Lung microvascular endothelial cell (primary cell): ENCODE data around the gene PLPP2. TPM values are rescaled to one million over a fixed set of nuclear protein-coding genes. Genes with fewer than 3 reads are reported as not detected.

Experiments used
- DNase-seq, 2 donors: peaks; one replicate each; pipeline versions ENCODE4 v3.0.0 to v3.0.0-alpha.2; 2010; ENCODE audit warnings: low read depth in 2 of 2
- total RNA-seq: library from RNA; depleted of rRNA; stranded (reverse); fragments of >200 nt; gene quantifications from 2 replicates; pipeline ENCODE4 v1.2.1, GENCODE V29; 2014

Gene PLPP2
- total RNA-seq, 1 donor from 2014 or later, result 36.1 TPM

- DNase-seq, result peak in 1 of 2 donors; percentile 25
Measured at GRCh38 chr19:315811-316210, 24.6 kb upstream of the PLPP2 start.

- DNase-seq, result no peak
Measured at GRCh38 chr19:313988-314815, 23.0 kb upstream of the PLPP2 start.

GRCh38 chr19:313169-313987 lies 22.2 kb upstream of the PLPP2 start:
- DNase-seq, result peak; percentile 22 to 64

GRCh38 chr19:311813-312261 lies 20.6 kb upstream of the PLPP2 start:
- peak in 1 of 2 donors; percentile 62 for DNase-seq

GRCh38 chr19:310781-311496 lies 19.7 kb upstream of the PLPP2 start:
- DNase-seq, result peak in 1 of 2 donors; percentile 55

GRCh38 chr19:310141-310651 lies 19.0 kb upstream of the PLPP2 start:
- DNase-seq, result peak; percentile 61 to 86

- DNase-seq, result peak in 1 of 2 donors; percentile 38
Measured at GRCh38 chr19:309206-309565, 18.0 kb upstream of the PLPP2 start.

- DNase-seq, result peak in 1 of 2 donors; percentile 43
Measured at GRCh38 chr19:308471-309205, 17.4 kb upstream of the PLPP2 start.

GRCh38 chr19:307793-308420 lies 16.7 kb upstream of the PLPP2 start:
- no peak for DNase-seq

GRCh38 chr19:307111-307531 lies 15.9 kb upstream of the PLPP2 start:
- no peak for DNase-seq

GRCh38 chr19:306151-306900 lies 15.1 kb upstream of the PLPP2 start:
- DNase-seq, result no peak

- no peak for DNase-seq
Measured at GRCh38 chr19:305240-306150, 14.3 kb upstream of the PLPP2 start.

- DNase-seq, result no peak
Measured at GRCh38 chr19:296476-297225, 5.4 kb upstream of the PLPP2 start.

- no peak for DNase-seq
Measured at GRCh38 chr19:295687-296370, 4.6 kb upstream of the PLPP2 start.

- DNase-seq, result peak; percentile 30 to 62
Measured at GRCh38 chr19:294946-295686, 3.9 kb upstream of the PLPP2 start.

GRCh38 chr19:294341-294945 lies 3.2 kb upstream of the PLPP2 start:
- no peak for DNase-seq
